ENCODE measurements around the gene CELF5. TPM values are rescaled to one million over a fixed set of nuclear protein-coding genes. Genes with fewer than 3 reads are reported as not detected.

The CELF5 gene
- total RNA-seq, 1 experiment from 2014 or later, result 2.5 TPM

GRCh38 chr19:3263866-3264265, 39.4 kb downstream of the CELF5 start:
- no peak overlapping the region for H2AFZ ChIP-seq (ENCODE audit: low read depth, low read length, poor library complexity, severe bottlenecking)
- no peaks in the 10 kb centered on the region for H3K27me3 ChIP-seq (ENCODE audit: insufficient read depth, low read length)
- H3K36me3 ChIP-seq (ENCODE audit: control insufficient read depth in 1 of 2, insufficient read depth in 2 of 2, low read length in 2 of 2), result no peaks in the 10 kb centered on the region
- no TSS peak for BruUV-seq (replicated peaks)
- H3K9me3 ChIP-seq (ENCODE audit: control insufficient read depth in 1 of 2, insufficient read depth in 1 of 2, low read depth in 1 of 2, low read length in 2 of 2), result no peaks in the 10 kb centered on the region
- no peak for ATAC-seq
- no peak overlapping the region for H3K4me3 ChIP-seq (replicated peaks in 1 of 2; ENCODE audit: low read depth in 1 of 2, low read length in 2 of 2)
- no peaks in the 10 kb centered on the region for H3K9me2 ChIP-seq (ENCODE audit: insufficient read depth)
- ChIA-PET POLR2A (interaction anchor here (1.6 kb wide), 1 partner anchor 12 kb away, joined by 3 read pairs; no protein-coding TSS in a partner anchor), RAD21 (ENCODE audit: low non-redundant PET in 1 of 2, low total read pairs in 2 of 2, uncharacterized antibody in 2 of 2, unreplicated experiment in 2 of 2) (no interaction called here), CTCF (interaction anchor here (2.8 kb wide), 1 partner anchor 12 kb away, joined by 16 read pairs; no protein-coding TSS in a partner anchor)
- no peaks in the 10 kb centered on the region for H3K79me2 ChIP-seq (ENCODE audit: insufficient read depth, low read length)
- no peak overlapping the region for H3K27ac ChIP-seq (ENCODE audit: low read depth, low read length)
- H3K4me1 ChIP-seq (ENCODE audit: control insufficient read depth in 1 of 2, insufficient read depth in 2 of 2, low read length in 2 of 2), result no peaks in the 10 kb centered on the region
- H3K4me2 ChIP-seq (ENCODE audit: low read length), result no peak overlapping the region
- no peaks in the 10 kb centered on the region for H4K20me1 ChIP-seq (ENCODE audit: insufficient read depth)
- intact Hi-C loops (cut with micrococcal nuclease), result no loop called here
- no peak for TF ChIP-seq YY1 (IDR thresholded peaks at IDR 0.05; ENCODE audit: extremely low read depth, insufficient replicate concordance, low read depth, low read length)
- TF ChIP-seq, protein P1, sequence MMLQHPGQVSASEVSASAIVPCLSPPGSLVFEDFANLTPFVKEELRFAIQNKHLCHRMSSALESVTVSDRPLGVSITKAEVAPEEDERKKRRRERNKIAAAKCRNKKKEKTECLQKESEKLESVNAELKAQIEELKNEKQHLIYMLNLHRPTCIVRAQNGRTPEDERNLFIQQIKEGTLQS (IDR thresholded peaks at IDR 0.05), result no peak
- no peak for TF ChIP-seq ZFX (IDR thresholded peaks at IDR 0.05)
- no peak for TF ChIP-seq EGR1 (IDR thresholded peaks at IDR 0.05; ENCODE audit: low read depth)
- TF ChIP-seq JUND (IDR thresholded peaks at IDR 0.05), result no peak
- no peak for TF ChIP-seq CBX3 (IDR thresholded peaks at IDR 0.05; ENCODE audit: low read depth)
- no peak for TF ChIP-seq SRF (IDR thresholded peaks at IDR 0.05; ENCODE audit: low read depth)
- TF ChIP-seq SIN3A (IDR thresholded peaks at IDR 0.05; ENCODE audit: low read depth), result no peak
- TF ChIP-seq CTCF (IDR thresholded peaks at IDR 0.05 in 2 of 3, conservative IDR thresholded peaks at IDR 0.05 in 1 of 3; ENCODE audit: borderline replicate concordance in 1 of 3, insufficient read depth in 1 of 3, low read depth in 2 of 3, low read length in 2 of 3), result no peak
- H3K9ac ChIP-seq (ENCODE audit: low read length), result no peak overlapping the region
- DNase-seq (ENCODE audit: low read depth, low spot score), result no peak

Measured in HCT116 (cell line).